GM23338 (cell line): ENCODE results near the gene MAGEA1. TPM values are rescaled to one million over a fixed set of nuclear protein-coding genes. Genes with fewer than 3 reads are reported as not detected.
"Not testable (repeated sequence)": the region's sequence is repeated elsewhere in the genome, so short reads cannot be mapped to it uniquely, and the experiment has no call there.

Source experiments
- ATAC-seq: fragments of 200-7000 bp; cut with Tn5 transposase; 3 replicates; pipeline ENCODE4 v1.9.1; 2020
- DNase-seq: peaks from one replicate; pipeline ENCODE4 v3.0.0-alpha.2; 2015; ENCODE audit warnings: low spot score
- H2AFZ ChIP-seq: fragments of 200-600 bp; sonication (generic); 2 replicates; pipeline ENCODE4 v1.8.0; 2016; ENCODE audit warnings: antibody characterized with exemption, mild to moderate bottlenecking, moderate library complexity
- H3F3A ChIP-seq: fragments of 200-600 bp; sonication (generic); replicated peaks from 2 replicates; pipeline ENCODE4 v1.8.0; 2017; ENCODE audit warnings: antibody characterized with exemption, mixed run types, low read depth
- H3K27ac ChIP-seq: fragments of 200-600 bp; sonication (generic); 2 replicates; pipeline ENCODE4 v1.6.1; 2016; ENCODE audit warnings: low read depth
- H3K27me3 ChIP-seq: fragments of 200-600 bp; sonication (generic); 2 replicates; pipeline ENCODE4 v1.8.0; 2016; ENCODE audit warnings: mild to moderate bottlenecking, mixed run types, moderate library complexity; ENCODE audit not compliant: insufficient read depth
- H3K36me3 ChIP-seq: fragments of 200-600 bp; sonication (generic); 2 replicates; pipeline ENCODE4 v1.8.0; 2016; ENCODE audit warnings: mild to moderate bottlenecking; ENCODE audit not compliant: insufficient read depth
- H3K4me1 ChIP-seq: fragments of 200-600 bp; sonication (generic); 2 replicates; pipeline ENCODE4 v1.8.0; 2016; ENCODE audit warnings: mild to moderate bottlenecking, moderate library complexity; ENCODE audit not compliant: insufficient read depth
- H3K4me2 ChIP-seq: fragments of 200-600 bp; sonication (generic); 2 replicates; pipeline ENCODE4 v1.7.1; 2017; ENCODE audit warnings: mixed run types
- H3K4me3 ChIP-seq: fragments of 200-600 bp; sonication (generic); 2 replicates; pipeline ENCODE4 v1.6.1; 2016; ENCODE audit warnings: mixed run types
- H3K79me2 ChIP-seq: fragments of 200-600 bp; sonication (generic); replicated peaks from 2 replicates; pipeline ENCODE4 v1.8.0; 2017; ENCODE audit warnings: mild to moderate bottlenecking; ENCODE audit not compliant: insufficient read depth
- H3K9me2 ChIP-seq: fragments of 200-600 bp; sonication (generic); 2 replicates; pipeline ENCODE4 v1.8.0; 2017; ENCODE audit not compliant: insufficient read depth
- H4K20me1 ChIP-seq: fragments of 200-600 bp; sonication (generic); replicated peaks from 2 replicates; pipeline ENCODE4 v1.8.0; 2017; ENCODE audit warnings: mild to moderate bottlenecking; ENCODE audit not compliant: insufficient read depth
- H3K27ac Mint-ChIP-seq: 2 replicates; pipeline ENCODE4 v1.8.0; 2020; ENCODE audit warnings: inconsistent platforms, mild to moderate bottlenecking, moderate library complexity, mixed read lengths
- H3K27me3 Mint-ChIP-seq: 3 replicates; pipeline ENCODE4 v1.8.0; 2022; ENCODE audit warnings: low read depth, mild to moderate bottlenecking, moderate library complexity, mixed read lengths, inconsistent platforms; ENCODE audit not compliant: insufficient read depth, poor library complexity
- H3K36me3 Mint-ChIP-seq: 3 replicates; pipeline ENCODE4 v1.8.0; 2021; ENCODE audit warnings: low read depth, mild to moderate bottlenecking, inconsistent platforms, moderate library complexity, mixed read lengths
- H3K4me1 Mint-ChIP-seq: 3 replicates; pipeline ENCODE4 v1.8.0; 2020; ENCODE audit warnings: mild to moderate bottlenecking, inconsistent platforms, mixed read lengths
- H3K4me3 Mint-ChIP-seq: 3 replicates; pipeline ENCODE4 v1.8.0; 2021; ENCODE audit warnings: moderate library complexity, mild to moderate bottlenecking, inconsistent platforms, mixed read lengths
- H3K9me3 Mint-ChIP-seq: 3 replicates; pipeline ENCODE4 v1.8.0; 2020; ENCODE audit warnings: moderate library complexity, mild to moderate bottlenecking, inconsistent platforms, mixed read lengths
- polyA plus RNA-seq: library from polyadenylated mRNA; unstranded; fragments of >200 nt; fragmentation: Nextera tagmentation; extraction: Ambion mirVana; gene quantifications from 2 replicates; pipeline ENCODE4 v1.2.1, GENCODE V29; 2016
- total RNA-seq: library from RNA; depleted of rRNA; stranded (reverse); fragments of >200 nt; shearing (Covaris generic); gene quantifications from 2 replicates; pipeline ENCODE4 v1.2.3, GENCODE V29; 2014
- TF ChIP-seq, protein P1 (sequence below), 2 experiments: fragments of 200-600 bp in 1 of 2; sonication (generic) in 1 of 2; conservative IDR thresholded peaks; 2 replicates each; pipeline versions ENCODE4 v1.5.1 to v1.6.1; 2016 to 2017; ENCODE audit warnings: antibody characterized with exemption in 2 of 2, low read depth in 2 of 2, mild to moderate bottlenecking in 2 of 2, moderate library complexity in 1 of 2

The MAGEA1 gene
- total and polyA plus RNA-seq, 2 experiments from 2014 or later: not detected

DNA sequence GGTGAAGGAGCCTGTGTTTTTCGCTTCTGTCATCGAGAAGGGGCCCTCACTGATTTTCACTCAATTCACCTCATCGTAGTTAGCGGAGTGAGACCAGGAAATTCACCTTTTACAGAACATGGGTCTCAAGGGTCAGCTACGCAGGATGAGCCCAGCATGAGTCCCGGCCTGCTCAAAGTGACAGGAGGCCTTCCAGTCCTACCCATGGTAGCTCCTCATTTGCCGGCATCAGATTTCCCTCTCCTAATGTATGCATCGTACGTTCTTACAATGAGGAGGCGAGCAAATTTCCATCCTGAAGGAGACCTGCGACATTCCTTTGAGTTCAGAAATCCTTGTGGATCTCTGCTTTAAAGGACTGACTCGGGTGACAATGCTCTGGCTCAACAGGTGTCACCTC lies 46.2 kb upstream of the MAGEA1 start:
- not testable (repeated sequence) for H3K4me2 ChIP-seq, H3F3A ChIP-seq, H3K9me2 ChIP-seq, H3K4me3 Mint-ChIP-seq, H4K20me1 ChIP-seq, H3K4me1 Mint-ChIP-seq, H3K27ac ChIP-seq, H3K27me3 Mint-ChIP-seq, H3K36me3 Mint-ChIP-seq, H3K27me3 ChIP-seq, H3K4me3 ChIP-seq, H3K79me2 ChIP-seq, H3K36me3 ChIP-seq, H2AFZ ChIP-seq, H3K27ac Mint-ChIP-seq, DNase-seq, H3K4me1 ChIP-seq, H3K9me3 Mint-ChIP-seq
- peak; percentile 59 for ATAC-seq

DNA sequence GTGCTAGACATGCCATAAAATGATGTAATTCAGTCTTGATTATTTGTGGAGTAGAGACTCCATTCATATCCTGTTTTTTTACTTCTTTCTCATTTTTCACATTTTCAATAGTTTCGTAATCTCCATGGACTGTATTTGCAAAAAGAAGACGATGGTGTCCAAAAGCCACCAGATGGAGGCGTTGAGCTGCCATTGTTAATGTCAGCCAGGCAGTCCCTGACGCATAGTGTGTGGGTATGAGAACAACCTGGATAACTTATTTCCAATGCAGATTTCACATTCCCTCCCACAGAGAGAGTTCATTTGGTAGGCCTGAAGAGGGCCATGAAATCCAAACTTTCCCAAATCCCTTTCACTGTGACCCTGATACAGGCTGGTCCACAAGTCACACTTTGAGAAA lies 40.0 kb upstream of the MAGEA1 start:
- H3K27ac ChIP-seq, H2AFZ ChIP-seq, H3K79me2 ChIP-seq, H4K20me1 ChIP-seq, H3K4me3 ChIP-seq, H3K4me1 ChIP-seq, H3K36me3 ChIP-seq, H3K27me3 ChIP-seq, H3K27me3 Mint-ChIP-seq, DNase-seq, H3K4me1 Mint-ChIP-seq, H3K4me2 ChIP-seq, H3K4me3 Mint-ChIP-seq, H3K27ac Mint-ChIP-seq, H3F3A ChIP-seq, H3K36me3 Mint-ChIP-seq, H3K9me2 ChIP-seq, H3K9me3 Mint-ChIP-seq: not testable (repeated sequence)
- peak; percentile 58 for ATAC-seq

DNA sequence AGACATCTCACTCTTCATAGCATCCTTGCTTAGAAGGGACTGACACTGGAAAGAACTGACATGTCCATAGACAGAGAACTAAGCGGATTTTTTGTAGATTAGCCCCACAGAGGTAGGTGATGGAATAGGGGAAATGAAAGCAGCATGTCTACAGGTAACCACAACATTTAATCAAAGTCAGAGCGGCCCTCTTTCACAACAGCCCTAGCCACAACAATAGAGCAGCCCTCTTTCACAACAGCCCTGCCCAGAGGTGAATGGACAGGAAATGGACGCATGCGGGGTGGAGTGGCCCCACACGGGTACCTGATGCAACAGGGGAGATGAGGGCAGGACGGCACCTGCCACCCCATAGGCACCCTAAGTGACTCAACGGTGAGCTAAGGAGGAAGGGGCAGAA lies 32.8 kb upstream of the MAGEA1 start:
- not testable (repeated sequence) for DNase-seq, H4K20me1 ChIP-seq, H3K4me3 Mint-ChIP-seq, H3K9me2 ChIP-seq, H2AFZ ChIP-seq, H3K27ac Mint-ChIP-seq, H3K27me3 Mint-ChIP-seq, H3K27me3 ChIP-seq, H3K36me3 Mint-ChIP-seq, H3K27ac ChIP-seq, H3K4me3 ChIP-seq, H3K4me2 ChIP-seq, H3F3A ChIP-seq, ATAC-seq, H3K4me1 ChIP-seq, H3K9me3 Mint-ChIP-seq, H3K4me1 Mint-ChIP-seq, H3K79me2 ChIP-seq, H3K36me3 ChIP-seq

DNA sequence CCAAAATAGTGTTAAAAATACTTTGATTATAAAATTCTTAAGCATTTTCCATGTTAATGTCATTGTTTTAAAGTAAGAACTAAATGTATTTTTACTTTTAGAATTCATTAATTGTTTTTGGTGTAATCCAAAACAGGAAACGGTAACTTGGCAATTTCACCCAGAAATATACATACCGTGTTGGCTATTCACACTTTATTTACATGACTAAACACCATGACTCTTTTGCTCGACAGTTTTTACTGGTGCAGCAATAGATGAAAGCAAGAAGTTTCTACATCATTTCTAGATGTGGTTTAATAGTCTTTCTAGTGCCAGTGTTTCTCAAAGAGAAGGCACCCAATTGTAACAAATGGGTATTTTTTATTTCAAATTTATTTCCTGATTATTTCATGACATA lies 25.6 kb upstream of the MAGEA1 start:
- no peaks in the 10 kb centered on the region for H3K9me3 Mint-ChIP-seq
- Histone ChIP-seq H3K79me2 (no peaks in the 10 kb centered on the region), H3K4me3 (no peak overlapping the region), H3F3A (no peaks in the 10 kb centered on the region), H3K36me3 (no peaks in the 10 kb centered on the region), H3K4me2 (no peak overlapping the region), H2AFZ (no peak overlapping the region), H3K27ac (no peak overlapping the region), H3K27me3 (no peaks in the 10 kb centered on the region), H3K4me1 (no peaks in the 10 kb centered on the region), H4K20me1 (no peaks in the 10 kb centered on the region), H3K9me2 (no peaks in the 10 kb centered on the region)
- H3K27ac Mint-ChIP-seq: no peak overlapping the region
- ATAC-seq (no peak), DNase-seq (no peak)
- TF ChIP-seq, protein P1, sequence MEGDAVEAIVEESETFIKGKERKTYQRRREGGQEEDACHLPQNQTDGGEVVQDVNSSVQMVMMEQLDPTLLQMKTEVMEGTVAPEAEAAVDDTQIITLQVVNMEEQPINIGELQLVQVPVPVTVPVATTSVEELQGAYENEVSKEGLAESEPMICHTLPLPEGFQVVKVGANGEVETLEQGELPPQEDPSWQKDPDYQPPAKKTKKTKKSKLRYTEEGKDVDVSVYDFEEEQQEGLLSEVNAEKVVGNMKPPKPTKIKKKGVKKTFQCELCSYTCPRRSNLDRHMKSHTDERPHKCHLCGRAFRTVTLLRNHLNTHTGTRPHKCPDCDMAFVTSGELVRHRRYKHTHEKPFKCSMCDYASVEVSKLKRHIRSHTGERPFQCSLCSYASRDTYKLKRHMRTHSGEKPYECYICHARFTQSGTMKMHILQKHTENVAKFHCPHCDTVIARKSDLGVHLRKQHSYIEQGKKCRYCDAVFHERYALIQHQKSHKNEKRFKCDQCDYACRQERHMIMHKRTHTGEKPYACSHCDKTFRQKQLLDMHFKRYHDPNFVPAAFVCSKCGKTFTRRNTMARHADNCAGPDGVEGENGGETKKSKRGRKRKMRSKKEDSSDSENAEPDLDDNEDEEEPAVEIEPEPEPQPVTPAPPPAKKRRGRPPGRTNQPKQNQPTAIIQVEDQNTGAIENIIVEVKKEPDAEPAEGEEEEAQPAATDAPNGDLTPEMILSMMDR (conservative IDR thresholded peaks at IDR 0.05; ENCODE audit: low read depth in 2 of 2): no peak
- H3K4me3 Mint-ChIP-seq: no peak overlapping the region
- H3K36me3 Mint-ChIP-seq: no peaks in the 10 kb centered on the region
- H3K27me3 Mint-ChIP-seq: no peaks in the 10 kb centered on the region
- no peaks in the 10 kb centered on the region for H3K4me1 Mint-ChIP-seq
